B cell (primary cell): ENCODE data around the gene SNRPD3.

ENCODE experiments used
- EZH2 ChIP-seq: IDR thresholded peaks from 2 replicates; pipeline ENCODE4 v1.6.1; 2012; ENCODE audit warnings: borderline replicate concordance, low read depth, mild to moderate bottlenecking, moderate library complexity, low read length; ENCODE audit not compliant: insufficient read depth, poor library complexity, severe bottlenecking
- TF ChIP-seq, protein P1 (sequence below): fragments of 200-600 bp; IDR thresholded peaks from one replicate; pipeline ENCODE4 v1.8.0; 2022; ENCODE audit warnings: antibody characterized with exemption, mild to moderate bottlenecking

DNA sequence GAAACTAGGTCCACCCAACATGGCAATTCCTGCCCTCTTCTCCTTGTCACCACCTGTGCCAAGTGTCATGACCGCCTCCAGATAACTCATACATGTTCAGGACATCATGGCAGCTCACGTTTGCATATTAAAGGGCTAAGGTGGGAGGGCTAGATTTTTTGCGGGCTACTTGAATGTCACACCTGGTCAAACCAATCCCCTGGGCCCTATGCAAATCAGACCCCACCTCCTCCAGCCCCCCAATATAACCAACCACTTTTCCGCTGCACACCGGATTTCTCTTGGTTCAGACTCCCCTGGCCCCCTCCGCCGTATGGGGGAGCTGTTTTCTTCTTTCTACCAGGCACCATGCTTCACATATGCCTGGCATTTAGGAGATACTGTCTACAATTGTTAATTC lies 48.1 kb upstream of the SNRPD3 start:
- TF ChIP-seq, protein P1, sequence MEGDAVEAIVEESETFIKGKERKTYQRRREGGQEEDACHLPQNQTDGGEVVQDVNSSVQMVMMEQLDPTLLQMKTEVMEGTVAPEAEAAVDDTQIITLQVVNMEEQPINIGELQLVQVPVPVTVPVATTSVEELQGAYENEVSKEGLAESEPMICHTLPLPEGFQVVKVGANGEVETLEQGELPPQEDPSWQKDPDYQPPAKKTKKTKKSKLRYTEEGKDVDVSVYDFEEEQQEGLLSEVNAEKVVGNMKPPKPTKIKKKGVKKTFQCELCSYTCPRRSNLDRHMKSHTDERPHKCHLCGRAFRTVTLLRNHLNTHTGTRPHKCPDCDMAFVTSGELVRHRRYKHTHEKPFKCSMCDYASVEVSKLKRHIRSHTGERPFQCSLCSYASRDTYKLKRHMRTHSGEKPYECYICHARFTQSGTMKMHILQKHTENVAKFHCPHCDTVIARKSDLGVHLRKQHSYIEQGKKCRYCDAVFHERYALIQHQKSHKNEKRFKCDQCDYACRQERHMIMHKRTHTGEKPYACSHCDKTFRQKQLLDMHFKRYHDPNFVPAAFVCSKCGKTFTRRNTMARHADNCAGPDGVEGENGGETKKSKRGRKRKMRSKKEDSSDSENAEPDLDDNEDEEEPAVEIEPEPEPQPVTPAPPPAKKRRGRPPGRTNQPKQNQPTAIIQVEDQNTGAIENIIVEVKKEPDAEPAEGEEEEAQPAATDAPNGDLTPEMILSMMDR: no peak
- no peak for TF ChIP-seq EZH2
